ENCODE measurements around the gene OR52I1.

The OR52I1 gene

GRCh38 chr11:4610258-4610935, 16.6 kb downstream of the OR52I1 start:
- H3K4me3 ChIP-seq (ENCODE audit: low read length) = no peak overlapping the region
- DNase-seq (ENCODE audit: low read depth) = no peak
- no peak for TF ChIP-seq CTCF (conservative IDR thresholded peaks at IDR 0.05; ENCODE audit: low read depth, low read length)

- no peak for TF ChIP-seq CTCF (conservative IDR thresholded peaks at IDR 0.05; ENCODE audit: low read depth, low read length)
- no peak overlapping the region for H3K4me3 ChIP-seq (ENCODE audit: low read length)
- DNase-seq (ENCODE audit: low read depth) = no peak
These were observed 18.1 kb downstream of the OR52I1 start for GRCh38 chr11:4611986-4612385.

- no peak for TF ChIP-seq CTCF (conservative IDR thresholded peaks at IDR 0.05; ENCODE audit: low read depth, low read length)
- no peak for DNase-seq (ENCODE audit: low read depth)
- no peak overlapping the region for H3K4me3 ChIP-seq (ENCODE audit: low read length)
These were observed 22.1 kb downstream of the OR52I1 start for GRCh38 chr11:4615856-4616444.

GRCh38 chr11:4619514-4619913, 25.7 kb downstream of the OR52I1 start:
- no peak overlapping the region for H3K4me3 ChIP-seq (ENCODE audit: low read length)
- TF ChIP-seq CTCF (conservative IDR thresholded peaks at IDR 0.05; ENCODE audit: low read depth, low read length) = no peak
- no peak for DNase-seq (ENCODE audit: low read depth)

GRCh38 chr11:4626207-4627099, 32.6 kb downstream of the OR52I1 start:
- no peak overlapping the region for H3K4me3 ChIP-seq (ENCODE audit: low read length)
- peak; percentile 73 for TF ChIP-seq CTCF (conservative IDR thresholded peaks at IDR 0.05; ENCODE audit: low read depth, low read length)
- peak; percentile 27 for DNase-seq (ENCODE audit: low read depth)

- DNase-seq (ENCODE audit: low read depth) = no peak
- no peak overlapping the region for H3K4me3 ChIP-seq (ENCODE audit: low read length)
- no peak for TF ChIP-seq CTCF (conservative IDR thresholded peaks at IDR 0.05; ENCODE audit: low read depth, low read length)
These were observed 42.3 kb downstream of the OR52I1 start for GRCh38 chr11:4636136-4636535.
